ENCODE data around the gene JMY. TPM values are rescaled to one million over a fixed set of nuclear protein-coding genes. Genes with fewer than 3 reads are reported as not detected.

The JMY gene
- total RNA-seq, 2 experiments from 2014 or later: 5.7 TPM

Other genes starting within 250 kb of the JMY start
- gene DMGDH, start 166.5 kb upstream of the JMY start, total RNA-seq: under 1 TPM in 1 of 2 experiments, not detected in 1; 0.63 TPM
- gene BHMT2, start 166.4 kb upstream of the JMY start, total RNA-seq: not detected
- gene BHMT, start 124.3 kb upstream of the JMY start, total RNA-seq: not detected

All from activated CD8-positive, alpha-beta memory T cell treated with anti-CD3 and anti-CD28 coated beads for 36 hours (primary cell).